CD4-positive, alpha-beta memory T cell (primary cell): ENCODE data around the gene ATP8A2. TPM values are rescaled to one million over a fixed set of nuclear protein-coding genes. Genes with fewer than 3 reads are reported as not detected.

Experiments used
- CTCF ChIA-PET: fragments of 350-600 bp; sonication (Branson Sonifier 250); formaldehyde crosslinking; loops from one replicate; lab custom pipeline; 2021; ENCODE audit warnings: inconsistent platforms; ENCODE audit not compliant: partially characterized antibody; lab: Charles Lee
- POLR2A ChIA-PET: fragments of 350-600 bp; sonication (Branson Sonifier 250); formaldehyde crosslinking; loops from one replicate; lab custom pipeline; 2021; ENCODE audit not compliant: partially characterized antibody; lab: Charles Lee
- DNase-seq, 5 donors: peaks; one replicate each; pipeline versions ENCODE4 v3.0.0 to v3.0.0-alpha.2; 2020 to 2022; ENCODE audit warnings: mixed read lengths in 1 of 5
- H3K27ac ChIP-seq: one replicate; pipeline ENCODE4 v1.7.0; 2013; ENCODE audit warnings: low read depth, low read length
- H3K27me3 ChIP-seq: 2 replicates; pipeline ENCODE4 v1.7.0; 2013; ENCODE audit warnings: mild to moderate bottlenecking, low read length, moderate library complexity; ENCODE audit not compliant: insufficient read depth
- H3K36me3 ChIP-seq: 2 replicates; pipeline ENCODE4 v1.7.0; 2013; ENCODE audit warnings: mild to moderate bottlenecking, low read length, moderate library complexity; ENCODE audit not compliant: insufficient read depth
- H3K4me1 ChIP-seq: 2 replicates; pipeline ENCODE4 v1.7.0; 2013; ENCODE audit warnings: mild to moderate bottlenecking, low read length, moderate library complexity; ENCODE audit not compliant: insufficient read depth
- H3K4me3 ChIP-seq, 2 donors: one replicate each; pipeline ENCODE4 v1.7.0; 2013; ENCODE audit warnings: low read length in 2 of 2, mild to moderate bottlenecking in 1 of 2
- H3K9me3 ChIP-seq, 2 donors: one replicate each; pipeline ENCODE4 v1.7.0; 2013; ENCODE audit warnings: low read length in 2 of 2, control low read depth in 1 of 2; ENCODE audit not compliant: control insufficient read depth in 1 of 2
- H3K27ac Mint-ChIP-seq, 7 donors: one replicate each; pipeline ENCODE4 v1.8.0; 2020 to 2021; ENCODE audit warnings: mixed read lengths in 7 of 7, mild to moderate bottlenecking in 6 of 7, inconsistent platforms in 3 of 7, moderate library complexity in 3 of 7
- H3K27me3 Mint-ChIP-seq, 2 donors: one replicate each; pipeline ENCODE4 v1.8.0; 2020 to 2021; ENCODE audit warnings: mixed read lengths in 2 of 2
- H3K36me3 Mint-ChIP-seq, 2 donors: one replicate each; pipeline ENCODE4 v1.8.0; 2020 to 2021; ENCODE audit warnings: mixed read lengths in 2 of 2, inconsistent platforms in 1 of 2, mild to moderate bottlenecking in 1 of 2
- H3K4me1 Mint-ChIP-seq, 4 donors: one replicate each; pipeline ENCODE4 v1.8.0; 2020 to 2021; ENCODE audit warnings: mixed read lengths in 4 of 4, mild to moderate bottlenecking in 1 of 4
- H3K4me3 Mint-ChIP-seq, 8 donors: one replicate each; pipeline ENCODE4 v1.8.0; 2020 to 2021; ENCODE audit warnings: mixed read lengths in 8 of 8, mild to moderate bottlenecking in 7 of 8, moderate library complexity in 6 of 8, inconsistent platforms in 3 of 8
- H3K9me3 Mint-ChIP-seq, 8 donors: one replicate each; pipeline ENCODE4 v1.8.0; 2020 to 2021; ENCODE audit warnings: mixed read lengths in 8 of 8, mild to moderate bottlenecking in 5 of 8, inconsistent platforms in 3 of 8, moderate library complexity in 1 of 8
- intact Hi-C: fragments of 100-400 bp; cut with micrococcal nuclease; formaldehyde crosslinking; loops from one replicate; pipeline ENCODE4 v1.15.1; 2023
- polyA plus RNA-seq, 2 donors: library from polyadenylated mRNA; unstranded; fragments of 300-500 nt; fragmentation: Illumina TruSeq; gene quantifications; one replicate each; pipeline ENCODE4 v1.2.3, GENCODE V29; 2021
- total RNA-seq, 2 experiments: library from RNA; stranded (reverse); gene quantifications; one replicate each; pipeline ENCODE4 v1.2.3, GENCODE V29; 2021

The ATP8A2 gene
- total and polyA plus RNA-seq, 4 experiments from 2014 or later = 0.36 to 0.93 (median 0.67) TPM

DNA sequence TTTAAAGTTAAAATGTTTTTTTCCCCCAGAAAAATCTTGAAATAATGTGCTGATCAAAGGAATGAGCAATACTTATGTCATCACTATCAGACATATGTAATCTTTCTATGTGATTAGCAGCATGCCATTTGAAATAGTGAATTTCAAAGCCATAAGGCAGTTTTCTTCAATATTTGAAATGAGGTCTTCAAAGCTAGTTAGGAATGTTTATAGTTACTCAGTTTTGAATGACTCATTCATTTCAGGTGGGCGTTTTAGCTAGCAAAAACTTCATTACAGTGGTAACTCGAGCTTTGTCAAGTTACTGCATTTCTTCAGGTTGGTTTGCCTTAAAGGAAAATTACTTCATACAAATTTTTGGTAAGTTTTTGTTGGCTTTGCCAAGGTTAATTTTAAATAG lies 102.1 kb downstream of the ATP8A2 start:
- CTCF ChIA-PET = no interaction called here
- Mint-ChIP-seq H3K4me1 (peaks cover 2 to 6% (median 5%) of the 10 kb centered on the region in 4 donors), H3K27ac (no peak overlapping the region), H3K4me3 (no peak overlapping the region), H3K9me3 (peaks cover 0 to 3% (median under 1%) of the 10 kb centered on the region in 8 donors), H3K36me3 (no peaks in the 10 kb centered on the region), H3K27me3 (peaks cover 24 to 26% of the 10 kb centered on the region in 2 donors)
- Histone ChIP-seq H3K9me3 (no peaks in the 10 kb centered on the region), H3K27me3 (peaks cover 4% of the 10 kb centered on the region), H3K4me1 (no peaks in the 10 kb centered on the region), H3K27ac (no peak overlapping the region), H3K36me3 (no peaks in the 10 kb centered on the region), H3K4me3 (no peak overlapping the region)
- DNase-seq = no peak
- intact Hi-C loops = no loop called here
- POLR2A ChIA-PET = no interaction called here

DNA sequence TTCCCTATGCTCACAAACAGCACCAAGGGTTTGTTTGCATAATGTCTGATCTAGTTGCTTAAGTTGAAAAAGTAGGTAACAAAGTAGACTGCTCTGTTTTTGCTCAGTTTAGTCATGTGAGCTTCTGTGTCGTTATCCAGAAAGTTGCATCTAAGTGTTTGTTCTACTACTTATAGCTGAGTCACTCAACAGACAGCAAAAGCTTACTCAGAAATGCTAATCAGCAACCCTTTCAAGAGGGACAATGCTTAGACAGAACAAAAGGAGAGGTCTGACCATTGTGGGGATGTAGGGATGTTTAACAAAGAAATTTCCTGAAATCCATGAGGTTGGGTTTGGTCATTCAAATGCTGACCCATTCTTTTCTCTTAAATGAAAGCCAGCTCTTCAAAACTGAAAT lies 106.4 kb downstream of the ATP8A2 start:
- no peaks in the 10 kb centered on the region for H3K27me3 ChIP-seq
- H3K9me3 ChIP-seq = no peaks in the 10 kb centered on the region
- H3K4me3 Mint-ChIP-seq = no peak overlapping the region
- no peak for DNase-seq
- H3K4me1 Mint-ChIP-seq = no peaks in the 10 kb centered on the region
- H3K36me3 ChIP-seq = no peaks in the 10 kb centered on the region
- H3K36me3 Mint-ChIP-seq = no peaks in the 10 kb centered on the region
- CTCF ChIA-PET = no interaction called here
- H3K4me1 ChIP-seq = no peaks in the 10 kb centered on the region
- intact Hi-C loops = no loop called here
- no peak overlapping the region for H3K27ac ChIP-seq
- POLR2A ChIA-PET = no interaction called here
- no peak overlapping the region for H3K4me3 ChIP-seq
- H3K27me3 Mint-ChIP-seq = peaks cover 4 to 12% of the 10 kb centered on the region in 2 donors
- H3K9me3 Mint-ChIP-seq = peaks cover 2 to 16% (median 11%) of the 10 kb centered on the region in 8 donors
- no peak overlapping the region for H3K27ac Mint-ChIP-seq

GRCh38 chr13:25489238-25489637 lies 117.5 kb downstream of the ATP8A2 start:
- DNase-seq = no peak
- Histone ChIP-seq H3K4me1 (no peaks in the 10 kb centered on the region), H3K36me3 (no peaks in the 10 kb centered on the region), H3K27me3 (no peaks in the 10 kb centered on the region), H3K4me3 (no peak overlapping the region), H3K27ac (no peak overlapping the region), H3K9me3 (no peaks in the 10 kb centered on the region)
- H3K27me3 Mint-ChIP-seq = peaks cover 1 to 4% of the 10 kb centered on the region in 2 donors
- H3K36me3 Mint-ChIP-seq = no peaks in the 10 kb centered on the region
- H3K9me3 Mint-ChIP-seq = no peaks in the 10 kb centered on the region
- no peak overlapping the region for H3K4me3 Mint-ChIP-seq
- POLR2A ChIA-PET = no interaction called here
- no peaks in the 10 kb centered on the region for H3K4me1 Mint-ChIP-seq
- H3K27ac Mint-ChIP-seq = no peak overlapping the region
- intact Hi-C loops = no loop called here
- CTCF ChIA-PET = no interaction called here

DNA sequence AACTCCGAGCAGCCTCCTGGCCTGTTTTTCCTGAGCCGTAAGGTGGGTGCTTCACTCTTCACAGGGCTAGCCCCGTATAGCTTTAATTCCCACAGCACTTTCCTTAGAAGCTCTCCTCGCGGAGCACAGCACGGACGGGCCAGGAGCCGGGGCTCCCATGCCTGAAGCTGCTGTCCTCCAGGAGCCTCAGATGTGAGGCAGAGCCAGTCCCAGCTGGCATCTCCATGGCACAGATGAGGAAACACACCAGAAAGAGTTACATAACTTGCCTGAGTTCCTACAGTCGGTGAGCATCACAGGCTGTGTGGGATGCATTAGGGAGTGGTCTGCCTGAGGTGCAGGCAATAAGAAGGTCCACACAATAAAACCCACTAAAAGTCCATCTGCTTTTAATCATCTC lies 118.5 kb downstream of the ATP8A2 start:
- Mint-ChIP-seq H3K4me3 (no peak overlapping the region), H3K27ac (no peak overlapping the region), H3K36me3 (no peaks in the 10 kb centered on the region), H3K27me3 (peaks cover 1 to 6% of the 10 kb centered on the region in 2 donors), H3K9me3 (no peaks in the 10 kb centered on the region), H3K4me1 (no peaks in the 10 kb centered on the region)
- ChIA-PET POLR2A (no interaction called here), CTCF (no interaction called here)
- H3K27ac ChIP-seq = no peak overlapping the region
- no peak for DNase-seq
- no peaks in the 10 kb centered on the region for H3K4me1 ChIP-seq
- intact Hi-C loops = no loop called here
- H3K27me3 ChIP-seq = no peaks in the 10 kb centered on the region
- no peaks in the 10 kb centered on the region for H3K9me3 ChIP-seq
- no peak overlapping the region for H3K4me3 ChIP-seq
- H3K36me3 ChIP-seq = no peaks in the 10 kb centered on the region

- no peaks in the 10 kb centered on the region for H3K36me3 Mint-ChIP-seq
- H3K9me3 Mint-ChIP-seq = no peaks in the 10 kb centered on the region
- ChIA-PET POLR2A (no interaction called here), CTCF (no interaction called here)
- H3K4me1 ChIP-seq = no peaks in the 10 kb centered on the region
- H3K36me3 ChIP-seq = no peaks in the 10 kb centered on the region
- no peaks in the 10 kb centered on the region for H3K9me3 ChIP-seq
- H3K4me1 Mint-ChIP-seq = no peaks in the 10 kb centered on the region
- peaks cover 1 to 9% of the 10 kb centered on the region in 2 donors for H3K27me3 Mint-ChIP-seq
- no peak overlapping the region for H3K4me3 ChIP-seq
- no peak overlapping the region for H3K27ac Mint-ChIP-seq
- no peak for DNase-seq
- H3K27me3 ChIP-seq = no peaks in the 10 kb centered on the region
- H3K4me3 Mint-ChIP-seq = no peak overlapping the region
- intact Hi-C loops = no loop called here
- H3K27ac ChIP-seq = no peak overlapping the region
Observed at GRCh38 chr13:25493931-25494640, 122.3 kb downstream of the ATP8A2 start.

DNA sequence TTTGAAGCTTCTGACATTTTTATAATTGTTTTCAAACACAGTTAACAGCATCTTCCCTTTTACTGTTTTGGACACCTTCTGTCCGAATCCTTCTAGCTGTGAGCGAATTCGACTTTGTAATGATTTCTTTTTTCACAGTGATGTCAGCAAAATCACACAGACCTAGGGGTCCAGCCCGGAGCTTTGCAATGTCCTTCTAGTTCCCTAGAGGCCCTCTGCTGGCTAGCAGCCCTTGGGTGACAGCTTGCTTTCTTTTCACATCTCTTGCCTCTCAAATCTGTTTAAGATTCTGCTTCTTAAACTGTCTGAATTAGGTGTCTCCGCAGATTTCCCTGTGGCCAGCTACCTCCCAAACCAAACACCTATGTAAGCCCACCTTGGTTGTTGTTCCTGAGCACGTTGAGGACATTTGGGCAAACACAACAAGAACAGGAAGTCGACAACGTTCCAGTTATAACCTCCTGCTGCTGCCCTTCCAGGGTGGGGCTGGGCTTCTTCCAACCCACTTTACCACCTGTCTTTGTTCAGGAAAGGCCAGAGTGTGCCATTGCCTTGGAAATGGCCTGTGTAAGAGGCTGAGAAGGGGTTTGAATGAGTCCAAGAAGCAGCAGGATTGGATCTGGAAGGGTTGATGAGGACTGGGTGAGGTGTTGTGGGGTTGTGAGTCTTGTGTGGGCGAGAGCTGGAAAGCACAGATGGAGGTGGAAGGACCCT lies 123.1 kb downstream of the ATP8A2 start:
- Mint-ChIP-seq H3K27me3 (peaks cover 4 to 9% of the 10 kb centered on the region in 2 donors), H3K4me3 (no peak overlapping the region), H3K4me1 (no peaks in the 10 kb centered on the region), H3K27ac (no peak overlapping the region), H3K36me3 (no peaks in the 10 kb centered on the region), H3K9me3 (no peaks in the 10 kb centered on the region)
- H3K4me1 ChIP-seq = no peaks in the 10 kb centered on the region
- no peaks in the 10 kb centered on the region for H3K36me3 ChIP-seq
- intact Hi-C loops = no loop called here
- H3K27ac ChIP-seq = no peak overlapping the region
- no peak for DNase-seq
- ChIA-PET POLR2A (no interaction called here), CTCF (no interaction called here)
- no peaks in the 10 kb centered on the region for H3K9me3 ChIP-seq
- H3K4me3 ChIP-seq = no peak overlapping the region
- no peaks in the 10 kb centered on the region for H3K27me3 ChIP-seq

GRCh38 chr13:25501231-25501630 lies 129.5 kb downstream of the ATP8A2 start:
- POLR2A ChIA-PET = no interaction called here
- Histone ChIP-seq H3K9me3 (no peaks in the 10 kb centered on the region), H3K36me3 (no peaks in the 10 kb centered on the region), H3K27me3 (no peaks in the 10 kb centered on the region), H3K27ac (no peak overlapping the region), H3K4me3 (no peak overlapping the region), H3K4me1 (no peaks in the 10 kb centered on the region)
- Mint-ChIP-seq H3K4me3 (no peak overlapping the region), H3K9me3 (no peaks in the 10 kb centered on the region), H3K27ac (no peak overlapping the region), H3K4me1 (no peaks in the 10 kb centered on the region), H3K36me3 (no peaks in the 10 kb centered on the region), H3K27me3 (peaks cover 5 to 9% of the 10 kb centered on the region in 2 donors)
- CTCF ChIA-PET = interaction anchor here (1.5 kb wide), 1 partner anchor 13 kb away, joined by 3 read pairs; no protein-coding TSS in a partner anchor
- intact Hi-C loops = no loop called here
- no peak for DNase-seq
